Upper lobe of left lung (tissue), 6 donors: Measurements from ENCODE around the gene RASGEF1B. TPM values are rescaled to one million over a fixed set of nuclear protein-coding genes. Genes with fewer than 3 reads are reported as not detected.
A peak's percentile ranks its signal among the peaks of the same experiment; 100 is the strongest.

Experiments used
- ATAC-seq, 2 donors: fragments of 200-7000 bp; cut with Tn5 transposase; one replicate each; pipeline ENCODE4 v1.9.1; 2022; ENCODE audit warnings: mild to moderate bottlenecking in 2 of 2, moderate library complexity in 2 of 2; ENCODE audit not compliant: low FRiP score in 2 of 2
- DNase-seq, 2 donors: peaks; one replicate each; pipeline ENCODE4 v3.0.0-alpha.2; 2019 to 2020
- H3K27ac ChIP-seq, 4 donors: fragments of 200-600 bp; sonication (generic); one replicate each; pipeline ENCODE4 v1.5.1; 2016 to 2019
- H3K27me3 ChIP-seq, 4 donors: fragments of 200-600 bp; sonication (generic); one replicate each; pipeline ENCODE4 v1.5.1; 2017 to 2019
- H3K36me3 ChIP-seq, 4 donors: fragments of 200-600 bp; sonication (generic); one replicate each; pipeline ENCODE4 v1.5.1; 2016 to 2019
- H3K4me1 ChIP-seq, 4 donors: fragments of 200-600 bp; sonication (generic); one replicate each; pipeline ENCODE4 v1.5.1; 2018 to 2019
- H3K4me3 ChIP-seq, 4 donors: fragments of 200-600 bp; sonication (generic); one replicate each; pipeline ENCODE4 v1.5.1; 2017 to 2019; ENCODE audit warnings: mild to moderate bottlenecking in 2 of 4, moderate library complexity in 1 of 4
- H3K9me3 ChIP-seq, 4 donors: fragments of 200-600 bp; sonication (generic); one replicate each; pipeline ENCODE4 v1.5.1; 2018 to 2019
- CTCF ChIP-seq, 6 experiments: fragments of 450-650 bp in 4 of 6; fragments of 200-600 bp in 2 of 6; sonication (generic) in 2 of 6; IDR thresholded peaks; one replicate each; pipeline ENCODE4 v1.5.1; 2016 to 2019; ENCODE audit warnings: antibody characterized with exemption in 6 of 6
- EP300 ChIP-seq, 4 donors: sonication (generic); formaldehyde crosslinking; IDR thresholded peaks; one replicate each; pipeline ENCODE4 v1.5.1; 2017; ENCODE audit warnings: antibody characterized with exemption in 4 of 4, control low read depth in 2 of 4
- POLR2A ChIP-seq, 4 donors: fragments of 450-650 bp; IDR thresholded peaks; one replicate each; pipeline ENCODE4 v1.5.1; 2016 to 2017; ENCODE audit warnings: antibody characterized with exemption in 4 of 4, mild to moderate bottlenecking in 2 of 4
- POLR2AphosphoS5 ChIP-seq, 2 donors: sonication (generic); formaldehyde crosslinking; IDR thresholded peaks; one replicate each; pipeline ENCODE4 v1.5.1; 2017; ENCODE audit warnings: antibody characterized with exemption in 2 of 2
- WGBS, 2 donors: methylation state at CpG; one replicate each; pipeline ENCODE4 v1.1.5; 2017 to 2018; 5-methylcytosine and 5-hydroxymethylcytosine counted together
- total RNA-seq, 6 donors: library from RNA; depleted of rRNA in 4 of 6; stranded (reverse); fragments of >200 nt in 4 of 6; gene quantifications; one replicate each; pipeline versions ENCODE4 v1.1.0 to v1.2.1, GENCODE V29; 2016 to 2021
- donor health status: DM: no; HTN: no; CAD: no; lungs with moderate emphysema.
- donor health status: DM: no; HTN: yes; CAD: no; lungs with severe emphysema.

Gene RASGEF1B
- total RNA-seq, 6 donors from 2014 or later, result 45.7 to 81.2 (median 71.4) TPM

- Histone ChIP-seq H3K36me3 (peaks cover 0 to 43% (median 14%) of the 10 kb centered on the region in 4 donors), H3K27me3 (no peaks in the 10 kb centered on the region), H3K27ac (no peak overlapping the region), H3K9me3 (no peaks in the 10 kb centered on the region), H3K4me3 (no peak overlapping the region), H3K4me1 (peaks cover 0 to 35% (median 13%) of the 10 kb centered on the region in 4 donors)
- peak in 1 of 2 donors; percentile 6 for ATAC-seq
- 64 to 95% methylated on average over 5 of the region's 5 CpGs for WGBS, 2 donors
- no peak for TF ChIP-seq EP300 (IDR thresholded peaks at IDR 0.05)
- no peak for TF ChIP-seq POLR2AphosphoS5 (IDR thresholded peaks at IDR 0.05)
- TF ChIP-seq CTCF (IDR thresholded peaks at IDR 0.05), result no peak
- TF ChIP-seq POLR2A (IDR thresholded peaks at IDR 0.05), result no peak
- DNase-seq, result no peak
These were observed 11.5 kb downstream of the RASGEF1B start for GRCh38 chr4:81460191-81460701.

GRCh38 chr4:81459228-81459627, 12.5 kb downstream of the RASGEF1B start:
- ATAC-seq (no peak), DNase-seq (no peak)
- WGBS, 2 donors, result 73 to 82% methylated on average over 2 of the region's 2 CpGs
- no peak for TF ChIP-seq CTCF (IDR thresholded peaks at IDR 0.05)
- TF ChIP-seq POLR2AphosphoS5 (IDR thresholded peaks at IDR 0.05), result no peak
- TF ChIP-seq POLR2A (IDR thresholded peaks at IDR 0.05), result no peak
- no peak for TF ChIP-seq EP300 (IDR thresholded peaks at IDR 0.05)
- H3K27me3 ChIP-seq, result no peaks in the 10 kb centered on the region
- peaks cover 0 to 25% (median 11%) of the 10 kb centered on the region in 4 donors for H3K4me1 ChIP-seq
- no peak overlapping the region for H3K27ac ChIP-seq
- peaks cover 0 to 53% (median 19%) of the 10 kb centered on the region in 4 donors for H3K36me3 ChIP-seq
- no peaks in the 10 kb centered on the region for H3K9me3 ChIP-seq
- no peak overlapping the region for H3K4me3 ChIP-seq

GRCh38 chr4:81457921-81458520, 13.7 kb downstream of the RASGEF1B start:
- no peak for ATAC-seq
- 97% methylated on average over 2 of the region's 2 CpGs for WGBS, 2 donors

GRCh38 chr4:81457345-81457744, 14.4 kb downstream of the RASGEF1B start:
- TF ChIP-seq POLR2AphosphoS5 (IDR thresholded peaks at IDR 0.05), result no peak
- no peak for TF ChIP-seq POLR2A (IDR thresholded peaks at IDR 0.05)
- no peak for TF ChIP-seq EP300 (IDR thresholded peaks at IDR 0.05)
- no peak for TF ChIP-seq CTCF (IDR thresholded peaks at IDR 0.05)
- Histone ChIP-seq H3K27ac (no peak overlapping the region), H3K4me1 (peaks cover 0 to 21% (median 5%) of the 10 kb centered on the region in 4 donors), H3K9me3 (no peaks in the 10 kb centered on the region), H3K27me3 (no peaks in the 10 kb centered on the region), H3K4me3 (no peak overlapping the region), H3K36me3 (peaks cover 0 to 68% (median 24%) of the 10 kb centered on the region in 4 donors)
- WGBS, 2 donors, result 77 to 89% methylated on average over 3 of the region's 3 CpGs
- ATAC-seq (no peak), DNase-seq (no peak)

More at GRCh38 chr4:81457921-81458520, 13.7 kb downstream of the RASGEF1B start:
- Histone ChIP-seq H3K36me3 (peaks cover 0 to 63% (median 22%) of the 10 kb centered on the region in 4 donors), H3K27ac (no peak overlapping the region), H3K9me3 (no peaks in the 10 kb centered on the region), H3K4me1 (peaks cover 0 to 15% (median 6%) of the 10 kb centered on the region in 4 donors), H3K27me3 (no peaks in the 10 kb centered on the region), H3K4me3 (no peak overlapping the region)
- DNase-seq, result no peak
- TF ChIP-seq POLR2AphosphoS5 (IDR thresholded peaks at IDR 0.05) (no peak), EP300 (IDR thresholded peaks at IDR 0.05) (no peak), CTCF (IDR thresholded peaks at IDR 0.05) (no peak), POLR2A (IDR thresholded peaks at IDR 0.05) (no peak)
